CD4-positive, alpha-beta memory T cell (primary cell): ENCODE measurements around the gene CBX2. TPM values are rescaled to one million over a fixed set of nuclear protein-coding genes. Genes with fewer than 3 reads are reported as not detected.
A peak's percentile ranks its signal among the peaks of the same experiment; 100 is the strongest.
"Not testable (repeated sequence)": the region's sequence is repeated elsewhere in the genome, so short reads cannot be mapped to it uniquely, and the experiment has no call there.

Experiments used
- CTCF ChIA-PET: fragments of 350-600 bp; sonication (Branson Sonifier 250); formaldehyde crosslinking; loops from one replicate; lab custom pipeline; 2021; ENCODE audit warnings: inconsistent platforms; ENCODE audit not compliant: partially characterized antibody; lab: Charles Lee
- POLR2A ChIA-PET: fragments of 350-600 bp; sonication (Branson Sonifier 250); formaldehyde crosslinking; loops from one replicate; lab custom pipeline; 2021; ENCODE audit not compliant: partially characterized antibody; lab: Charles Lee
- DNase-seq, 5 donors: peaks; one replicate each; pipeline versions ENCODE4 v3.0.0 to v3.0.0-alpha.2; 2020 to 2022; ENCODE audit warnings: mixed read lengths in 1 of 5
- H3K27ac ChIP-seq: one replicate; pipeline ENCODE4 v1.7.0; 2013; ENCODE audit warnings: low read depth, low read length
- H3K27me3 ChIP-seq: 2 replicates; pipeline ENCODE4 v1.7.0; 2013; ENCODE audit warnings: mild to moderate bottlenecking, low read length, moderate library complexity; ENCODE audit not compliant: insufficient read depth
- H3K36me3 ChIP-seq: 2 replicates; pipeline ENCODE4 v1.7.0; 2013; ENCODE audit warnings: mild to moderate bottlenecking, low read length, moderate library complexity; ENCODE audit not compliant: insufficient read depth
- H3K4me1 ChIP-seq: 2 replicates; pipeline ENCODE4 v1.7.0; 2013; ENCODE audit warnings: mild to moderate bottlenecking, low read length, moderate library complexity; ENCODE audit not compliant: insufficient read depth
- H3K4me3 ChIP-seq, 2 donors: one replicate each; pipeline ENCODE4 v1.7.0; 2013; ENCODE audit warnings: low read length in 2 of 2, mild to moderate bottlenecking in 1 of 2
- H3K9me3 ChIP-seq, 2 donors: one replicate each; pipeline ENCODE4 v1.7.0; 2013; ENCODE audit warnings: low read length in 2 of 2, control low read depth in 1 of 2; ENCODE audit not compliant: control insufficient read depth in 1 of 2
- H3K27ac Mint-ChIP-seq, 7 donors: one replicate each; pipeline ENCODE4 v1.8.0; 2020 to 2021; ENCODE audit warnings: mixed read lengths in 7 of 7, mild to moderate bottlenecking in 6 of 7, inconsistent platforms in 3 of 7, moderate library complexity in 3 of 7
- H3K27me3 Mint-ChIP-seq, 2 donors: one replicate each; pipeline ENCODE4 v1.8.0; 2020 to 2021; ENCODE audit warnings: mixed read lengths in 2 of 2
- H3K36me3 Mint-ChIP-seq, 2 donors: one replicate each; pipeline ENCODE4 v1.8.0; 2020 to 2021; ENCODE audit warnings: mixed read lengths in 2 of 2, inconsistent platforms in 1 of 2, mild to moderate bottlenecking in 1 of 2
- H3K4me1 Mint-ChIP-seq, 4 donors: one replicate each; pipeline ENCODE4 v1.8.0; 2020 to 2021; ENCODE audit warnings: mixed read lengths in 4 of 4, mild to moderate bottlenecking in 1 of 4
- H3K4me3 Mint-ChIP-seq, 8 donors: one replicate each; pipeline ENCODE4 v1.8.0; 2020 to 2021; ENCODE audit warnings: mixed read lengths in 8 of 8, mild to moderate bottlenecking in 7 of 8, moderate library complexity in 6 of 8, inconsistent platforms in 3 of 8
- H3K9me3 Mint-ChIP-seq, 8 donors: one replicate each; pipeline ENCODE4 v1.8.0; 2020 to 2021; ENCODE audit warnings: mixed read lengths in 8 of 8, mild to moderate bottlenecking in 5 of 8, inconsistent platforms in 3 of 8, moderate library complexity in 1 of 8
- intact Hi-C: fragments of 100-400 bp; cut with micrococcal nuclease; formaldehyde crosslinking; loops from one replicate; pipeline ENCODE4 v1.15.1; 2023
- polyA plus RNA-seq, 2 donors: library from polyadenylated mRNA; unstranded; fragments of 300-500 nt; fragmentation: Illumina TruSeq; gene quantifications; one replicate each; pipeline ENCODE4 v1.2.3, GENCODE V29; 2021
- total RNA-seq, 2 experiments: library from RNA; stranded (reverse); gene quantifications; one replicate each; pipeline ENCODE4 v1.2.3, GENCODE V29; 2021

Gene CBX2
- total and polyA plus RNA-seq, 4 experiments from 2014 or later = 0.06 to 0.44 TPM; not detected in 2

DNA sequence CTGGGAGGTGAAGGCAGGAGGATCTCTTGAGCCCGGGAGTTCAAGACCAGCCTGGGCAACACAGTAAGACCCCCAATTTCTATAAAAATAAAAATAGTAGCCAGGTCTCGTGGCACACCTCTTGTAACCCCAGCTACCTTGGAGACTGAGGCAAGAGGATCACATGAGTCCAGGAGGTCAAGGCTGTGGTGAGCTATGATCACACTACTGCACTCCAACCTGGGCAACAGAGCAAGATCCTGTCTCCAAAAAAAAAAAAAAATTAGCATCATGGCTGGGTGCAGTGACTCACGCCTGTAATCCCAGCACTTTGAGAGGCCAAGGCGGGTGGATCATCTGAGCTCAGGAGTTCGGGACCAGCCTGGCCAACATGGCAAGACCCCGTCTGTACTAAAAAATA, 6.7 kb upstream of the CBX2 start:
- DNase-seq = no peak
- no peak overlapping the region for H3K4me3 Mint-ChIP-seq
- H3K9me3 ChIP-seq = no peaks in the 10 kb centered on the region
- no peak overlapping the region for H3K27ac Mint-ChIP-seq
- no peaks in the 10 kb centered on the region for H3K4me1 ChIP-seq
- CTCF ChIA-PET = no interaction called here
- peaks cover 0 to 3% of the 10 kb centered on the region in 2 donors for H3K36me3 Mint-ChIP-seq
- H3K36me3 ChIP-seq = no peaks in the 10 kb centered on the region
- peaks cover 0 to 2% (median 0%) of the 10 kb centered on the region in 8 donors for H3K9me3 Mint-ChIP-seq
- H3K27ac ChIP-seq = no peak overlapping the region
- POLR2A ChIA-PET = no interaction called here
- no peak overlapping the region for H3K4me3 ChIP-seq
- H3K27me3 Mint-ChIP-seq = peaks cover 26 to 42% of the 10 kb centered on the region in 2 donors
- intact Hi-C loops = no loop called here
- peaks cover 10% of the 10 kb centered on the region for H3K27me3 ChIP-seq
- no peaks in the 10 kb centered on the region for H3K4me1 Mint-ChIP-seq

DNA sequence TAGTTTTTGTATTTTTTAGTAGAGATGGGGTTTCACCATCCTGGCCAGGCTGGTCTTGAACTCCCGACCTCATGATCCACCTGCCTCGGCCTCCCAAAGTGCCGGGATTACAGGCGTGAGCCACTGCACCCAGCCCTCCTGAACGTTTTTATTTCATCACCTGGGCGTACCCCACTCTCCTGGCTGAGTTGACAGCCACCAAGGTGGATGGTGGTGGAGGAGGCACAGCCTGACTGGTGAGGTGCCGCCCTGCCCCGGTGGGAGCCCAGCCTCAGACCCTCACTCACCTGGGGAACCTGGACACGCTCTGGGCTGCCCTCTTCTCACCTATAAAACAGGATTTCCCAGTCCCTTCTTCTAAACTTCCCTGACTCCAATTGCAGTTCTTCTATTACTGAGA, 5.2 kb upstream of the CBX2 start:
- H3K27ac ChIP-seq, DNase-seq, H3K36me3 ChIP-seq, H3K9me3 ChIP-seq, CTCF ChIA-PET, H3K4me1 Mint-ChIP-seq, H3K4me3 ChIP-seq, H3K9me3 Mint-ChIP-seq, intact Hi-C loops, H3K36me3 Mint-ChIP-seq, POLR2A ChIA-PET, H3K4me3 Mint-ChIP-seq, H3K27ac Mint-ChIP-seq: not testable (repeated sequence)
- Histone ChIP-seq H3K27me3 (peaks cover 20% of the 10 kb centered on the region), H3K4me1 (peaks cover 11% of the 10 kb centered on the region)
- peaks cover 32 to 42% of the 10 kb centered on the region in 2 donors for H3K27me3 Mint-ChIP-seq

DNA sequence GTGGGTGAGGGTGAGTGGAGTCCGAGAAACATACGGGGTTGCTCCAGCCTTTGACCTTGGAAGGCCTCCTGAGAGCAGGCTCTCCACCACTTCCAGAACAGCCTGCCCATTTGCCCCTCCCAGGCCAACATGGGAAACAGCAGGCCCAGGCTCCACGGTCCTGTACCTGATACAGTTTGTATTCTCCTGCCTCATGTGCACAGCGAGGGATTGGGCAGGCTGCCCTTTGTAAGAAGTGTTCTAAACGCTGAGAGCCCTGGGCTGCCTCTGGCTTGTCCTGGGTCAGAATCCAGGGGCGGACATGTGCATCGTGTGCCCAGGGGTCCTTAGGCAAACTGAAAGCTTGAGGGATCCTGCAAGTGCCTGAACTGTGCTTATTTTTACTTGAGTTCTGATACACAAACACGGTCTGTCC, 3.4 kb upstream of the CBX2 start:
- peaks cover 0 to 4% (median 0%) of the 10 kb centered on the region in 8 donors for H3K9me3 Mint-ChIP-seq
- no peaks in the 10 kb centered on the region for H3K36me3 ChIP-seq
- peaks cover 37 to 39% of the 10 kb centered on the region in 2 donors for H3K27me3 Mint-ChIP-seq
- H3K27ac Mint-ChIP-seq = no peak overlapping the region
- intact Hi-C loops = no loop called here
- no peak overlapping the region for H3K4me3 Mint-ChIP-seq
- CTCF ChIA-PET = interaction anchor here (0.9 kb wide), 1 partner anchor 28 kb away, joined by 3 read pairs; no protein-coding TSS in a partner anchor
- H3K4me1 Mint-ChIP-seq = peaks cover 2 to 10% (median 9%) of the 10 kb centered on the region in 4 donors
- no peaks in the 10 kb centered on the region for H3K36me3 Mint-ChIP-seq
- H3K9me3 ChIP-seq = no peaks in the 10 kb centered on the region
- POLR2A ChIA-PET = interaction anchor here (1.1 kb wide), 1 partner anchor 22 kb away, joined by 4 read pairs; the partner anchor contains the start of gene CBX8
- H3K4me3 ChIP-seq = no peak overlapping the region
- peaks cover 20% of the 10 kb centered on the region for H3K27me3 ChIP-seq
- H3K27ac ChIP-seq = no peak overlapping the region
- no peak for DNase-seq
- H3K4me1 ChIP-seq = peaks cover 20% of the 10 kb centered on the region

DNA sequence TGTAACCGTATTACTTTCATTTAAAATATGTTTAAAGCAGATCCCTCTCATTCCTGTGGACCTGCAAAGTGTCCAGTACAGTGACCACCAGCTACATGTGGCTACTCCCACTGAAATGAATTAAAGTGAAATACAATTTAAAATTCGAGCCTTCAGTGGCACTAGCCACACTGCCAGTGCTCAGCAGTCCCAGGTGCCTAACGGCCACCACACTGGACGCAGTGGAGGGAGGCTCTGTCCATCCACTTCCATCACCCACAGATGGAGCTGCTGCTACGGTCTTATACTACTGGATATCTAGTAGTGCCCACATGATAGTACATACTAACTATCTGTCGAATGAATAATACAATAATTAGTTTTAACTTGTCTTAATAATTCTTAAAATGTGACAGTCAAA, 2.3 kb upstream of the CBX2 start:
- Mint-ChIP-seq H3K4me3 (no peak overlapping the region), H3K27ac (peak overlapping the region in 1 of 7 donors; percentile 11), H3K4me1 (peaks cover 2 to 12% (median 10%) of the 10 kb centered on the region in 4 donors), H3K9me3 (peaks cover 0 to 4% (median 0%) of the 10 kb centered on the region in 8 donors), H3K36me3 (no peaks in the 10 kb centered on the region), H3K27me3 (peaks cover 39 to 43% of the 10 kb centered on the region in 2 donors)
- DNase-seq = no peak
- Histone ChIP-seq H3K4me3 (no peak overlapping the region), H3K4me1 (peaks cover 20% of the 10 kb centered on the region), H3K27me3 (peaks cover 20% of the 10 kb centered on the region), H3K36me3 (no peaks in the 10 kb centered on the region), H3K9me3 (no peaks in the 10 kb centered on the region), H3K27ac (no peak overlapping the region)
- intact Hi-C loops = loop anchor here (2.0 kb wide), 1 partner anchor 21 kb away; the partner anchor contains the start of gene CBX8
- CTCF ChIA-PET = interaction anchor here (0.8 to 2.6 kb wide), 2 partner anchors 30 to 65 kb away, joined by 4 to 8 read pairs; no protein-coding TSS in a partner anchor
- POLR2A ChIA-PET = no interaction called here

DNA sequence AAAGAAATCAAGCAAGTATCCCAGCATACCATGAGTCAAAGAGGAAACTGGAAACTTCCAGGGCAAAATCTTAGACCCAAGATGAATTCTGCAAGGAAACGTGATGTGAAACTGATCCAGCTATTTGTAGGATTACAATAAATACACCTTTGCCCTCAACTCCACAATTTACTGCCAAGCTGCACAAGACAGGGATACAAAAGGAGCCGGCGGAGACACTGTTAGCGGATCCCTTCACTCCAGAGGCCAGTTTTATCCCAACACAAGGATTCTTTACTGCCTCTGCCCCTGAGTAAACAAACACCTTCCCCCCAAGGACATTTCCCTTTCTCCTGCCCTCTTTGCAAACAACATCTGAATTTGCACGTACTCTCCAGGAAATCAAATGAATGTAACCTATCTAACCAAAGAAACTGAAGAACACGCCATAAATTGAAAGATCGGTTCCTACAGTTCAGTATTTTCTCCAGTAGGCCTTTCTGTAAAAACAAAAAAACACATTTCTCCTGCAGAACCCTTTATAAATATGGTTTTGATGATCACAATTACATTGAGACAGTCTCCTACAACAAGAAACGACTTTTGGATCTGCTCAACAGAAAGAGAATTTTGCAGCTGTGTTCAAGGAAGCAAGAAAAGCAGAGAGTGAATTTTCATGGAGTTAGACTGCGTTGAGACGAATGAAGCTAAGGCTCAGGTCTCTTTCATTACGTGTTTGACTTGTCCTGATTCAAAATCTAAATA, 1.4 kb upstream of the CBX2 start:
- peak overlapping the region in 2 of 7 donors; percentile 53 to 54 for H3K27ac Mint-ChIP-seq
- Histone ChIP-seq H3K27ac (no peak overlapping the region), H3K4me1 (peaks cover 20% of the 10 kb centered on the region), H3K27me3 (peaks cover 20% of the 10 kb centered on the region), H3K9me3 (no peaks in the 10 kb centered on the region), H3K4me3 (no peak overlapping the region), H3K36me3 (no peaks in the 10 kb centered on the region)
- peaks cover 43 to 50% of the 10 kb centered on the region in 2 donors for H3K27me3 Mint-ChIP-seq
- DNase-seq = no peak
- CTCF ChIA-PET = interaction anchor here (0.8 to 2.6 kb wide), 2 partner anchors 31 to 64 kb away, joined by 4 to 8 read pairs; no protein-coding TSS in a partner anchor
- H3K4me1 Mint-ChIP-seq = peaks cover 2 to 12% (median 10%) of the 10 kb centered on the region in 4 donors
- peaks cover 0 to 4% (median 0%) of the 10 kb centered on the region in 8 donors for H3K9me3 Mint-ChIP-seq
- H3K36me3 Mint-ChIP-seq = no peaks in the 10 kb centered on the region
- peak overlapping the region in 7 of 8 donors; percentile 39 to 75 (median 47) for H3K4me3 Mint-ChIP-seq
- intact Hi-C loops = loop anchor here (2.0 kb wide), 1 partner anchor 20 kb away; the partner anchor contains the start of gene CBX8
- POLR2A ChIA-PET = interaction anchor here (0.9 to 3.3 kb wide), 2 partner anchors 20 to 63 kb away, joined by 3 to 19 read pairs; partner anchors contain the start of genes CBX4 and CBX8

DNA sequence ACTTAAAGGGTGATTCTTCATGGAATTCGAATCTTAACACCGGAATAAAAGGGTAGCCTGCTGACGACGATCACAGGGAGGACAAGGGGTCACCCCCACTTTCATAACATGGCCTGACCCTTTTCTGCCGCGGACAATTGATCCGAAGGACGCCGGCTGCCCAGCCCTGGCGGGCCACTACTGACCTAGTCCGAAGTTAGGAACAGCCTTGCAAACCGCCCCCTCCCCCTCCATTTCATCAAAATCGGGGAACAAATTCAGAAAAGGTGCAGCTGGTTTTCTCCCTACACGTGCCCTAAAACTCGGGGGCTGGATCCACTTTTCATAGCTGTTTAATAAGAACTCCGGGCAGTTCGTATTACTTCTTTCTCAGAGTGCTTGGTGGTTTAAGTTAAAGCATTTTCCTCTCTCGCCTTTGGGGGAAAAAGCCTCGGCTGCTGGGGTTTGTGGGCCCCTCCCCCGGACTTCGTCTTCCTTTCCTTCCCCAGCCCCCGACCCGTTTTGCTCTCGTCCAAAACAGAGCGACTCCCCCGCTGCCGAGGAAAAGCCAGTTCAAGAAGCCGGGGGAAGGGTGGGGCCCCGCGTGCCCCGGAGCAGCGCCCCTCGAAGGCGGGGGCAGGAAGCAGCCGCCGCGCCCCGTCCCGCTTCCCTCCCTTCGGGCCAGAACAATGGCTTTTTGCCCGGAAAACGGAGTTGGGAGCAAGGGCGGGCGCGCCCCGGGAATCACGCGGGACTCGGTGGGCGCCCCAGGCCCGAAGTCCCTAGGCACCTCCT, 641 bp upstream of the CBX2 start:
- ChIA-PET CTCF (interaction anchor here (2.5 to 2.6 kb wide), 2 partner anchors 12 to 32 kb away, joined by 8 read pairs; no protein-coding TSS in a partner anchor), POLR2A (interaction anchor here (0.9 to 3.3 kb wide), 2 partner anchors 19 to 62 kb away, joined by 3 to 19 read pairs; partner anchors contain the start of genes CBX4 and CBX8)
- H3K36me3 ChIP-seq = no peaks in the 10 kb centered on the region
- Mint-ChIP-seq H3K4me3 (peak overlapping the region; percentile 39 to 75 (median 56)), H3K9me3 (peaks cover 0 to 4% (median 0%) of the 10 kb centered on the region in 8 donors), H3K36me3 (no peaks in the 10 kb centered on the region), H3K27ac (peak overlapping the region in 3 of 7 donors; percentile 23 to 54 (median 53)), H3K4me1 (peaks cover 2 to 12% (median 10%) of the 10 kb centered on the region in 4 donors), H3K27me3 (peaks cover 45 to 53% of the 10 kb centered on the region in 2 donors)
- peaks cover 20% of the 10 kb centered on the region for H3K27me3 ChIP-seq
- intact Hi-C loops = loop anchor here (2.0 kb wide), 1 partner anchor 19 kb away; the partner anchor contains the start of gene CBX8
- H3K9me3 ChIP-seq = no peaks in the 10 kb centered on the region
- H3K27ac ChIP-seq = no peak overlapping the region
- H3K4me1 ChIP-seq = peaks cover 20% of the 10 kb centered on the region
- DNase-seq = peak in 3 of 5 donors; percentile 16 to 36 (median 28)
- peak overlapping the region in 1 of 2 donors; percentile 43 for H3K4me3 ChIP-seq
